ENCODE data around the gene COL26A1. TPM values are rescaled to one million over a fixed set of nuclear protein-coding genes. Genes with fewer than 3 reads are reported as not detected.

COL26A1 gene
- total RNA-seq, 2 experiments from 2014 or later, result not detected

DNA sequence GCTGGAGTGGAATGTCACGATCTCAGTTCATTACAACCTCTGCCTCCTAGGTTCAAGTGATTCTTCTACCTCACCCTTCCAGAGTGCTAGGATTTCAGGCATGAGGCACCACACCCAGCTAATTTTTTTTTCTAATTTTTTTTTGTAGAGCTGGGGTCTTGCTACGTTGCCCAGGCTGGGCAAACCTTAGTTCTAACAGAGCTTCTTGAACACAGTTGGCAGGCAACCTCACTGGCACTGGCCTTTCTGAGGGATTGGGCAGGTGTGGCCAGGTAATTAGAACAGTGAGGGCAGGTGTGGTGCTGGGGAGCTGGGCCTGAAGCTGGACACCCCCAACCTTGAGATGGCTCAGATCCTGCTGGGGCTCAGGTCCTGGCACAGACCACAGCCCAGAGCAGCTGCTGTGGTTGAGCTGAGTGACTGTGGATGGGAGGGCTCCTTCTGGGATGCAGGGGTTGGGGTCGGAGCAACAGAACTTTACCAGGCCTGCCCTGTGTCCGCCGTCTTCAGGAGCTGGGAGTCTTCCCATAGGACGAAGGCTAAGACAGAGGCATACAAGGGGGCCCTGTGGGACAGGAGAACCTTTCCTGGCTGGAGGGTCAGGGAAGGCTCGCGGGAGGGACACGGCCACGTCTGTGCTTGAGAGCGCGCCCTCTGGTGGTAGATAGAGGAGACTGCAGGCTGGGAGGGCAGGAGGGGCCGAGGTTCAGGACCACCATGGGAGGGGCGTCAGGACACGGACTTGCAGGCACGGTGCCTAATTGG, 48.2 kb downstream of the COL26A1 start:
- H3K27ac ChIP-seq (ENCODE audit: low read depth, low read length, poor library complexity, severe bottlenecking), result no peak overlapping the region
- no peak overlapping the region for H2AFZ ChIP-seq (ENCODE audit: low read length)
- H4K20me1 ChIP-seq (ENCODE audit: insufficient read depth, low read length), result no peaks in the 10 kb centered on the region
- TF ChIP-seq EZH2phosphoT487 (IDR thresholded peaks at IDR 0.05; ENCODE audit: borderline replicate concordance, low read depth, low read length), result no peak
- TF ChIP-seq, protein P1, sequence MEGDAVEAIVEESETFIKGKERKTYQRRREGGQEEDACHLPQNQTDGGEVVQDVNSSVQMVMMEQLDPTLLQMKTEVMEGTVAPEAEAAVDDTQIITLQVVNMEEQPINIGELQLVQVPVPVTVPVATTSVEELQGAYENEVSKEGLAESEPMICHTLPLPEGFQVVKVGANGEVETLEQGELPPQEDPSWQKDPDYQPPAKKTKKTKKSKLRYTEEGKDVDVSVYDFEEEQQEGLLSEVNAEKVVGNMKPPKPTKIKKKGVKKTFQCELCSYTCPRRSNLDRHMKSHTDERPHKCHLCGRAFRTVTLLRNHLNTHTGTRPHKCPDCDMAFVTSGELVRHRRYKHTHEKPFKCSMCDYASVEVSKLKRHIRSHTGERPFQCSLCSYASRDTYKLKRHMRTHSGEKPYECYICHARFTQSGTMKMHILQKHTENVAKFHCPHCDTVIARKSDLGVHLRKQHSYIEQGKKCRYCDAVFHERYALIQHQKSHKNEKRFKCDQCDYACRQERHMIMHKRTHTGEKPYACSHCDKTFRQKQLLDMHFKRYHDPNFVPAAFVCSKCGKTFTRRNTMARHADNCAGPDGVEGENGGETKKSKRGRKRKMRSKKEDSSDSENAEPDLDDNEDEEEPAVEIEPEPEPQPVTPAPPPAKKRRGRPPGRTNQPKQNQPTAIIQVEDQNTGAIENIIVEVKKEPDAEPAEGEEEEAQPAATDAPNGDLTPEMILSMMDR (conservative IDR thresholded peaks at IDR 0.05; ENCODE audit: low read length), result peak; percentile 81
- ChIA-PET CTCF (ENCODE audit: unreplicated experiment) (no interaction called here), POLR2A (no interaction called here)
- no peaks in the 10 kb centered on the region for H3K4me1 ChIP-seq (ENCODE audit: insufficient read depth, low read length, poor library complexity, severe bottlenecking)
- DNase-seq (ENCODE audit: low spot score), result peak; percentile 26
- no peaks in the 10 kb centered on the region for H3K79me2 ChIP-seq (ENCODE audit: insufficient read depth, low read depth, low read length)
- peaks cover 7% of the 10 kb centered on the region; the same call in 1 of the 2 replicates for H3K9me3 ChIP-seq (ENCODE audit: low read length)
- no TSS peak for BruUV-seq (replicated peaks)
- H3K4me2 ChIP-seq (ENCODE audit: low read length), result no peak overlapping the region
- no peaks in the 10 kb centered on the region for H3K36me3 ChIP-seq (ENCODE audit: insufficient read depth, low read length)
- intact Hi-C loops (cut with micrococcal nuclease; ENCODE audit: unreplicated experiment), result loop anchor here (2.0 kb wide), 1 partner anchor 46 kb away; no protein-coding TSS in a partner anchor
- no peak overlapping the region for H3K4me3 ChIP-seq (ENCODE audit: low read depth, low read length, poor library complexity, severe bottlenecking)
- no peaks in the 10 kb centered on the region for H3K9me2 ChIP-seq (ENCODE audit: insufficient read depth, low read length)

DNA sequence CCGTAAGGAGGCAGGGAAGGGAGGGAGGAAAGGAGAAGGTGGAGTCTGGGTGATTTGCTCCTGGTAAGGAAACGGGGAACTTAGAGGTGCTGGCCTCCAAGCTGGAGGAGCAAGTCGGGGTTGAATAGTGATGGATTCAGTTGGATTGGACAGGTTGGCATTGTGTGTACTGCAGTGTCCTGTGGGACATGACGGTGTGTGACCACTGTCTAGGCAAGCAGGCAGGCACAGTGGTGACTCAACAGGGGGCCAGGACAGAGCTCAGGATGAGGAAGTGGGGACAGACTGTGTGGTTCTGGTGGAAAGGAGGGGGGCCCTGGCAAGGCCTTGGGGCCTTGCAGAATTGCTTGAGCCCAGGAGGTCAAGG, 48.8 kb downstream of the COL26A1 start:
- Histone ChIP-seq H3K4me2 (ENCODE audit: low read length) (no peak overlapping the region), H4K20me1 (ENCODE audit: insufficient read depth, low read length) (no peaks in the 10 kb centered on the region), H3K9me2 (ENCODE audit: insufficient read depth, low read length) (no peaks in the 10 kb centered on the region), H3K36me3 (ENCODE audit: insufficient read depth, low read length) (no peaks in the 10 kb centered on the region), H3K4me3 (ENCODE audit: low read depth, low read length, poor library complexity, severe bottlenecking) (no peak overlapping the region), H3K9me3 (ENCODE audit: low read length) (peaks cover 7% of the 10 kb centered on the region; the same call in 1 of the 2 replicates), H3K27ac (ENCODE audit: low read depth, low read length, poor library complexity, severe bottlenecking) (no peak overlapping the region), H2AFZ (ENCODE audit: low read length) (no peak overlapping the region), H3K4me1 (ENCODE audit: insufficient read depth, low read length, poor library complexity, severe bottlenecking) (no peaks in the 10 kb centered on the region), H3K79me2 (ENCODE audit: insufficient read depth, low read depth, low read length) (no peaks in the 10 kb centered on the region)
- ChIA-PET POLR2A (no interaction called here), CTCF (ENCODE audit: unreplicated experiment) (interaction anchor here (0.6 kb wide), 1 partner anchor 9 kb away, joined by 3 read pairs; no protein-coding TSS in a partner anchor)
- BruUV-seq (replicated peaks), result no TSS peak
- DNase-seq (ENCODE audit: low spot score), result no peak
- intact Hi-C loops (cut with micrococcal nuclease; ENCODE audit: unreplicated experiment), result loop anchor here (2.0 kb wide), 1 partner anchor 47 kb away; no protein-coding TSS in a partner anchor
- TF ChIP-seq, protein P1 (conservative IDR thresholded peaks at IDR 0.05; ENCODE audit: low read length), result peak; percentile 38; the same call in 1 of the 2 replicates
- no peak for TF ChIP-seq EZH2phosphoT487 (IDR thresholded peaks at IDR 0.05; ENCODE audit: borderline replicate concordance, low read depth, low read length)

- Histone ChIP-seq H3K27ac (ENCODE audit: low read depth, low read length, poor library complexity, severe bottlenecking) (no peak overlapping the region), H3K36me3 (ENCODE audit: insufficient read depth, low read length) (no peaks in the 10 kb centered on the region), H3K4me1 (ENCODE audit: insufficient read depth, low read length, poor library complexity, severe bottlenecking) (no peaks in the 10 kb centered on the region), H3K4me3 (ENCODE audit: low read depth, low read length, poor library complexity, severe bottlenecking) (no peak overlapping the region), H2AFZ (ENCODE audit: low read length) (no peak overlapping the region), H3K9me3 (ENCODE audit: low read length) (peaks cover 7% of the 10 kb centered on the region; the same call in 1 of the 2 replicates), H4K20me1 (ENCODE audit: insufficient read depth, low read length) (no peaks in the 10 kb centered on the region), H3K9me2 (ENCODE audit: insufficient read depth, low read length) (no peaks in the 10 kb centered on the region), H3K79me2 (ENCODE audit: insufficient read depth, low read depth, low read length) (no peaks in the 10 kb centered on the region), H3K4me2 (ENCODE audit: low read length) (no peak overlapping the region)
- intact Hi-C loops (cut with micrococcal nuclease; ENCODE audit: unreplicated experiment), result no loop called here
- no peak for TF ChIP-seq EZH2phosphoT487 (IDR thresholded peaks at IDR 0.05; ENCODE audit: borderline replicate concordance, low read depth, low read length)
- POLR2A ChIA-PET, result no interaction called here
- BruUV-seq (replicated peaks), result no TSS peak
- no peak for DNase-seq (ENCODE audit: low spot score)
- CTCF ChIA-PET (ENCODE audit: unreplicated experiment), result no interaction called here
These were observed 50.3 kb downstream of the COL26A1 start for GRCh38 chr7:101412976-101413375.

All from OCI-LY7 (cell line).